H1 (cell line): ENCODE data around the gene GLIS2. TPM values are rescaled to one million over a fixed set of nuclear protein-coding genes. Genes with fewer than 3 reads are reported as not detected.

Experiments used
- CTCF ChIA-PET: fragments of 300-600 bp; sonication (Branson Sonifier 250); formaldehyde crosslinking; loops from one replicate; lab custom pipeline; 2021; ENCODE audit not compliant: partially characterized antibody; lab: Charles Lee
- POLR2A ChIA-PET: fragments of 300-600 bp; sonication (Branson Sonifier 250); formaldehyde crosslinking; loops from one replicate; lab custom pipeline; 2021; ENCODE audit warnings: inconsistent platforms; ENCODE audit not compliant: partially characterized antibody; lab: Charles Lee
- DNase-seq, 2 experiments: peaks; one replicate each; pipeline versions ENCODE4 v3.0.0 to v3.0.0-alpha.2; 2010 to 2022; ENCODE audit warnings: low spot score in 2 of 2, low read depth in 1 of 2, mixed read lengths in 1 of 2
- FAIRE-seq: peaks from 2 replicates; lab custom pipeline; 2011; peaks lifted over from hg19 to GRCh38; lab: Jason Lieb, UNC
- H2AFZ ChIP-seq: 2 replicates; pipeline ENCODE4 v1.8.1; 2012; ENCODE audit warnings: low read length, inconsistent platforms
- H2AK5ac ChIP-seq: 2 replicates; pipeline ENCODE4 v1.6.1; 2013; ENCODE audit warnings: low read depth, low read length
- H2BK120ac ChIP-seq: replicated peaks from 2 replicates; pipeline ENCODE3; 2013; ENCODE audit warnings: low read depth, low read length, inconsistent platforms
- H2BK12ac ChIP-seq: 2 replicates; pipeline ENCODE4 v1.6.1; 2013; ENCODE audit warnings: low read depth, low read length
- H2BK15ac ChIP-seq: 2 replicates; pipeline ENCODE4 v1.6.1; 2013; ENCODE audit warnings: low read length
- H2BK20ac ChIP-seq: 2 replicates; pipeline ENCODE4 v1.6.1; 2013; ENCODE audit warnings: low read length
- H2BK5ac ChIP-seq: 2 replicates; pipeline ENCODE4 v1.6.1; 2013; ENCODE audit warnings: low read depth, low read length
- H3K14ac ChIP-seq: 2 replicates; pipeline ENCODE4 v1.6.1; 2013; ENCODE audit warnings: inconsistent platforms; ENCODE audit not compliant: insufficient read length
- H3K18ac ChIP-seq: 2 replicates; pipeline ENCODE4 v1.6.1; 2013; ENCODE audit warnings: low read length; ENCODE audit errors: extremely low read depth
- H3K23ac ChIP-seq: 2 replicates; pipeline ENCODE4 v1.6.1; 2013; ENCODE audit warnings: inconsistent platforms; ENCODE audit not compliant: insufficient read length
- H3K23me2 ChIP-seq: 2 replicates; pipeline ENCODE4 v1.6.1; 2013; ENCODE audit warnings: low read depth, low read length
- H3K27ac ChIP-seq: 2 replicates; pipeline ENCODE4 v1.6.1; 2011; ENCODE audit warnings: low read depth, low read length, inconsistent platforms
- H3K27me3 ChIP-seq, 4 experiments: replicated peaks in 1 of 4; 1 replicate in 1 of 4; 2 replicates in 3 of 4; pipeline versions ENCODE4 v1.6.1 to v1.8.1; 2011 to 2013; ENCODE audit warnings: low read length in 3 of 4, mild to moderate bottlenecking in 3 of 4, inconsistent platforms in 2 of 4, mixed read lengths in 2 of 4, moderate library complexity in 1 of 4; ENCODE audit not compliant: control insufficient read depth in 3 of 4, insufficient read depth in 3 of 4; ENCODE audit errors: extremely low read depth in 1 of 4
- H3K36me3 ChIP-seq, 4 experiments: 2 replicates each; pipeline versions ENCODE4 v1.6.1 to v1.8.1; 2011 to 2013; ENCODE audit warnings: mild to moderate bottlenecking in 4 of 4, low read length in 3 of 4, moderate library complexity in 2 of 4, control low read depth in 1 of 4, inconsistent platforms in 1 of 4; ENCODE audit not compliant: insufficient read depth in 4 of 4, control insufficient read depth in 2 of 4
- H3K4ac ChIP-seq: replicated peaks from 2 replicates; pipeline ENCODE3; 2013; ENCODE audit warnings: low read length, low read depth, mixed read lengths, inconsistent platforms; ENCODE audit not compliant: insufficient read length
- H3K4me1 ChIP-seq, 4 experiments: replicated peaks in 1 of 4; 1 replicate in 1 of 4; 2 replicates in 3 of 4; pipeline versions ENCODE4 v1.6.1 to v1.8.1; 2011 to 2013; ENCODE audit warnings: low read length in 3 of 4, inconsistent platforms in 2 of 4, mixed read lengths in 1 of 4; ENCODE audit not compliant: insufficient read depth in 4 of 4, control insufficient read depth in 3 of 4
- H3K4me2 ChIP-seq, 2 experiments: 2 replicates each; pipeline versions ENCODE4 v1.6.1 to v1.8.1; 2011 to 2013; ENCODE audit warnings: low read depth in 2 of 2, low read length in 2 of 2, control low read depth in 1 of 2, inconsistent platforms in 1 of 2, mild to moderate bottlenecking in 1 of 2; ENCODE audit not compliant: insufficient read depth in 1 of 2
- H3K4me3 ChIP-seq, 4 experiments: fragments of 200-600, 300-600 bp in 1 of 4; sonication (generic), shearing (Covaris generic), sonication (Bioruptor Twin) in 1 of 4; 2 replicates each; pipeline versions ENCODE4 v1.5.1 to v1.8.1; 2011 to 2016; ENCODE audit warnings: low read length in 4 of 4, low read depth in 3 of 4, control low read depth in 2 of 4, inconsistent platforms in 2 of 4, mild to moderate bottlenecking in 2 of 4, mixed read lengths in 1 of 4, moderate library complexity in 1 of 4; ENCODE audit not compliant: insufficient read depth in 2 of 4; ENCODE audit errors: extremely low read depth in 1 of 4
- H3K56ac ChIP-seq: replicated peaks from 2 replicates; pipeline ENCODE3; 2013; ENCODE audit warnings: low read depth, mild to moderate bottlenecking, mixed read lengths, low read length, inconsistent platforms; ENCODE audit not compliant: insufficient read length
- H3K79me1 ChIP-seq: 2 replicates; pipeline ENCODE4 v1.6.1; 2013; ENCODE audit warnings: low read depth, low read length, control low read depth
- H3K79me2 ChIP-seq, 2 experiments: 2 replicates each; pipeline versions ENCODE4 v1.6.1 to v1.8.1; 2012 to 2013; ENCODE audit warnings: low read length in 2 of 2, mild to moderate bottlenecking in 2 of 2, inconsistent platforms in 1 of 2; ENCODE audit not compliant: insufficient read depth in 2 of 2, control insufficient read depth in 1 of 2
- H3K9ac ChIP-seq, 4 experiments: replicated peaks in 1 of 4; 1 replicate in 1 of 4; 2 replicates in 3 of 4; pipeline versions ENCODE4 v1.6.1 to v1.8.1; 2011 to 2013; ENCODE audit warnings: low read depth in 3 of 4, low read length in 3 of 4, control low read depth in 2 of 4, mild to moderate bottlenecking in 2 of 4, moderate library complexity in 2 of 4, inconsistent platforms in 1 of 4; ENCODE audit errors: extremely low read depth in 1 of 4
- H3K9me3 ChIP-seq, 2 experiments: 2 replicates each; pipeline versions ENCODE4 v1.6.1 to v1.8.1; 2012 to 2013; ENCODE audit warnings: mild to moderate bottlenecking in 2 of 2, moderate library complexity in 2 of 2, control low read depth in 1 of 2, inconsistent platforms in 1 of 2, low read depth in 1 of 2, low read length in 1 of 2, mixed read lengths in 1 of 2; ENCODE audit not compliant: insufficient read depth in 2 of 2
- H4K20me1 ChIP-seq, 2 experiments: replicated peaks in 1 of 2; 2 replicates each; pipeline versions ENCODE3 to v1.8.1; 2011 to 2013; ENCODE audit warnings: inconsistent platforms in 2 of 2, low read length in 2 of 2, mild to moderate bottlenecking in 1 of 2; ENCODE audit not compliant: insufficient read depth in 2 of 2, control insufficient read depth in 1 of 2
- H4K5ac ChIP-seq: 2 replicates; pipeline ENCODE4 v1.6.1; 2013; ENCODE audit warnings: low read length, low read depth, mixed read lengths, inconsistent platforms; ENCODE audit not compliant: insufficient read length
- H4K8ac ChIP-seq: 2 replicates; pipeline ENCODE4 v1.8.0; 2013; ENCODE audit warnings: mild to moderate bottlenecking, moderate library complexity, low read length, inconsistent platforms; ENCODE audit not compliant: insufficient read depth; ENCODE audit errors: extremely low read depth
- H4K91ac ChIP-seq: replicated peaks from 2 replicates; pipeline ENCODE3; 2013; ENCODE audit warnings: low read length, mixed read lengths, inconsistent platforms; ENCODE audit not compliant: insufficient read length
- CBX8 ChIP-seq: fragments of 300-800, 300-1000 bp; sonication (generic); IDR thresholded peaks from 2 replicates; pipeline ENCODE4 v1.7.1; 2016; ENCODE audit warnings: low read depth, low read length, borderline replicate concordance
- HDAC2 ChIP-seq, 2 experiments: fragments of 300-600 bp in 1 of 2; sonication (generic) in 1 of 2; IDR thresholded peaks; 2 replicates each; pipeline ENCODE4 v1.6.1; 2011 to 2012; ENCODE audit warnings: low read depth in 2 of 2, low read length in 2 of 2, mild to moderate bottlenecking in 2 of 2, moderate library complexity in 2 of 2, borderline replicate concordance in 1 of 2, inconsistent platforms in 1 of 2
- NANOG ChIP-seq: IDR thresholded peaks from 2 replicates; pipeline ENCODE4 v1.6.1; 2011; ENCODE audit warnings: low read length, low read depth, mild to moderate bottlenecking, inconsistent platforms; ENCODE audit not compliant: insufficient read depth, poor library complexity, severe bottlenecking
- NRF1 ChIP-seq: IDR thresholded peaks from 2 replicates; pipeline ENCODE4 v1.6.1; 2011; ENCODE audit warnings: mild to moderate bottlenecking, low read depth, low read length, improper control_type of control experiment
- PHF8 ChIP-seq: fragments of 200-600 bp; sonication (generic); conservative IDR thresholded peaks from 2 replicates; pipeline ENCODE4 v1.7.1; 2012; ENCODE audit warnings: low read depth, mild to moderate bottlenecking, inconsistent platforms, low read length, moderate library complexity
- POLR2AphosphoS5 ChIP-seq: IDR thresholded peaks from 2 replicates; pipeline ENCODE4 v1.6.1; 2011; ENCODE audit warnings: low read depth, low read length
- RAD21 ChIP-seq, 2 experiments: IDR thresholded peaks in 1 of 2; conservative IDR thresholded peaks in 1 of 2; 2 replicates each; pipeline ENCODE4 v1.6.1; 2011; ENCODE audit warnings: low read depth in 2 of 2, low read length in 2 of 2, improper control_type of control experiment in 1 of 2, inconsistent platforms in 1 of 2, mild to moderate bottlenecking in 1 of 2, moderate library complexity in 1 of 2
- SP2 ChIP-seq: IDR thresholded peaks from 2 replicates; pipeline ENCODE4 v1.6.1; 2012; ENCODE audit warnings: mild to moderate bottlenecking, low read length, inconsistent platforms
- TBP ChIP-seq: IDR thresholded peaks from 2 replicates; pipeline ENCODE4 v1.6.1; 2011; ENCODE audit warnings: low read depth, low read length, improper control_type of control experiment
- WGBS, 2 experiments: shearing (Covaris generic) in 1 of 2; methylation state at CpG; one replicate each; pipeline versions ENCODE4 v1.1.6 to v1.1.7; 2013 to 2015; ENCODE audit warnings: low lambda C conversion rate in 2 of 2, mixed read lengths in 2 of 2, inconsistent platforms in 1 of 2, low coverage in 1 of 2, missing lambda C conversion rate in 1 of 2; ENCODE audit not compliant: insufficient replicate concordance in 2 of 2, insufficient coverage in 1 of 2, insufficient read length in 1 of 2; ENCODE audit errors: extremely low coverage in 1 of 2, missing lambda C conversion rate in 1 of 2; 5-methylcytosine and 5-hydroxymethylcytosine counted together
- polyA plus RNA-seq, 7 experiments: library from polyadenylated mRNA; depleted of rRNA in 3 of 7; stranded (reverse) in 5 of 7; unstranded in 2 of 7; fragments of >200 nt in 5 of 7; fragments of 200-250 nt in 2 of 7; gene quantifications; 1 replicate in 5 of 7; 2 replicates in 1 of 7; 4 replicates in 1 of 7; pipeline versions ENCODE4 v1.2.1 to v1.2.3, GENCODE V29; 2011 to 2013; ENCODE audit warnings: missing spikeins in 2 of 7, mixed read lengths in 2 of 7
- total RNA-seq: library from RNA; stranded (reverse); fragmentation: NEBNext Ultra II Directional; extraction: Animal tissue kit (Norgen Biotek cat#: 25700); gene quantifications from 2 replicates; pipeline ENCODE4 v1.2.1, GENCODE V29; 2021

GLIS2 gene
- total and polyA plus RNA-seq, 2 of the 8 experiments (the other 6 are each of a cell fraction or from before 2014, with no cell fraction given) = 4.3 to 17.4 TPM

- Histone ChIP-seq H3K23ac (no peak overlapping the region), H3K4me3 (no peak overlapping the region)
- no peak for FAIRE-seq
- no peak for TF ChIP-seq HDAC2 (IDR thresholded peaks at IDR 0.05; ENCODE audit: borderline replicate concordance in 1 of 2, low read depth in 2 of 2, low read length in 2 of 2)
- no peak for TF ChIP-seq POLR2AphosphoS5
- no peak for TF ChIP-seq CBX8
- TF ChIP-seq SP2 = no peak
- TF ChIP-seq PHF8 = no peak
- TF ChIP-seq RAD21 (IDR thresholded peaks at IDR 0.05 in 1 of 2, conservative IDR thresholded peaks at IDR 0.05 in 1 of 2; ENCODE audit: low read depth in 2 of 2, low read length in 2 of 2) = no peak
- TF ChIP-seq TBP = no peak
- no peak for TF ChIP-seq NANOG
- TF ChIP-seq NRF1 = no peak
Measured at GRCh38 chr16:4361033-4361943, 45.4 kb downstream of the GLIS2 start.

More at GRCh38 chr16:4361033-4361943, 45.4 kb downstream of the GLIS2 start:
- Histone ChIP-seq H2BK5ac (no peak overlapping the region), H3K36me3 (no peaks in the 10 kb centered on the region), H3K79me1 (no peaks in the 10 kb centered on the region), H4K5ac (no peak overlapping the region), H2AFZ (no peak overlapping the region), H2BK20ac (no peak overlapping the region), H3K79me2 (no peaks in the 10 kb centered on the region), H3K23me2 (peaks cover 2% of the 10 kb centered on the region; the same call in 1 of the 2 replicates), H3K9me3 (no peaks in the 10 kb centered on the region), H3K27ac (no peak overlapping the region), H2BK12ac (no peak overlapping the region), H3K4me1 (peaks cover 0 to 3% (median 1%) of the 10 kb centered on the region in 4 experiments; a peak in 3 of 7 replicates), H3K14ac (no peak overlapping the region), H3K9ac (no peak overlapping the region), H3K18ac (no peak overlapping the region), H3K56ac (no peak overlapping the region), H2AK5ac (no peak overlapping the region), H3K4ac (no peak overlapping the region), H3K4me2 (no peak overlapping the region), H2BK15ac (0 out of 2 replicates have a peak overlapping the region, but pooled peaks have one; percentile 83), H4K91ac (no peak overlapping the region), H4K8ac (peak overlapping the region; percentile 25; the same call in 1 of the 2 replicates), H3K27me3 (no peaks in the 10 kb centered on the region), H4K20me1 (peaks cover 0 to 3% of the 10 kb centered on the region in 2 experiments), H2BK120ac (no peak overlapping the region)
- CTCF ChIA-PET = interaction anchor here (0.8 to 14.0 kb wide), 11 partner anchors 9 to 100 kb away, joined by 3 to 425 read pairs (median 7); no protein-coding TSS in a partner anchor
- no peak for DNase-seq
- 93% methylated on average over 27 of the region's 28 CpGs; no CpG with 5 or more reads in 1 of the 2 experiments for WGBS, 2 experiments
- POLR2A ChIA-PET = interaction anchor here (0.6 to 2.3 kb wide), 8 partner anchors 8 to 62 kb away, joined by 3 to 14 read pairs (median 4); no protein-coding TSS in a partner anchor
